GM10847 (cell line): ENCODE measurements around the gene FTCD.

ENCODE experiments used
- POLR2A ChIP-seq: IDR thresholded peaks from 2 replicates; pipeline ENCODE4 v1.6.1; 2011; ENCODE audit not compliant: insufficient read length; ENCODE audit errors: extremely low read depth

The FTCD gene

GRCh38 chr21:46114963-46115362, 40.4 kb downstream of the FTCD start:
- TF ChIP-seq POLR2A: no peak

GRCh38 chr21:46113497-46114176, 41.7 kb downstream of the FTCD start:
- no peak for TF ChIP-seq POLR2A

GRCh38 chr21:46112725-46113215, 42.6 kb downstream of the FTCD start:
- no peak for TF ChIP-seq POLR2A

GRCh38 chr21:46111857-46112724, 43.3 kb downstream of the FTCD start:
- TF ChIP-seq POLR2A: no peak

- TF ChIP-seq POLR2A: no peak
These were observed 44.2 kb downstream of the FTCD start for GRCh38 chr21:46111193-46111571.

- no peak for TF ChIP-seq POLR2A
These were observed 44.7 kb downstream of the FTCD start for GRCh38 chr21:46110499-46111192.

- TF ChIP-seq POLR2A: no peak
These were observed 45.8 kb downstream of the FTCD start for GRCh38 chr21:46109313-46110221.

- no peak for TF ChIP-seq POLR2A
These were observed 46.5 kb downstream of the FTCD start for GRCh38 chr21:46108827-46109312.

- no peak for TF ChIP-seq POLR2A
These were observed 51.3 kb downstream of the FTCD start for GRCh38 chr21:46104104-46104503.

GRCh38 chr21:46100906-46101305, 54.5 kb downstream of the FTCD start:
- TF ChIP-seq POLR2A: no peak

- no peak for TF ChIP-seq POLR2A
These were observed 55.0 kb downstream of the FTCD start for GRCh38 chr21:46100426-46100825.

- no peak for TF ChIP-seq POLR2A
These were observed 55.4 kb downstream of the FTCD start for GRCh38 chr21:46100020-46100419.

GRCh38 chr21:46099476-46099875, 55.9 kb downstream of the FTCD start:
- TF ChIP-seq POLR2A: no peak

- no peak for TF ChIP-seq POLR2A
These were observed 56.9 kb downstream of the FTCD start for GRCh38 chr21:46098303-46099141.
